Measurements from ENCODE around the gene PLD3.
A peak's percentile ranks its signal among the peaks of the same experiment; 100 is the strongest.

The PLD3 gene

DNA sequence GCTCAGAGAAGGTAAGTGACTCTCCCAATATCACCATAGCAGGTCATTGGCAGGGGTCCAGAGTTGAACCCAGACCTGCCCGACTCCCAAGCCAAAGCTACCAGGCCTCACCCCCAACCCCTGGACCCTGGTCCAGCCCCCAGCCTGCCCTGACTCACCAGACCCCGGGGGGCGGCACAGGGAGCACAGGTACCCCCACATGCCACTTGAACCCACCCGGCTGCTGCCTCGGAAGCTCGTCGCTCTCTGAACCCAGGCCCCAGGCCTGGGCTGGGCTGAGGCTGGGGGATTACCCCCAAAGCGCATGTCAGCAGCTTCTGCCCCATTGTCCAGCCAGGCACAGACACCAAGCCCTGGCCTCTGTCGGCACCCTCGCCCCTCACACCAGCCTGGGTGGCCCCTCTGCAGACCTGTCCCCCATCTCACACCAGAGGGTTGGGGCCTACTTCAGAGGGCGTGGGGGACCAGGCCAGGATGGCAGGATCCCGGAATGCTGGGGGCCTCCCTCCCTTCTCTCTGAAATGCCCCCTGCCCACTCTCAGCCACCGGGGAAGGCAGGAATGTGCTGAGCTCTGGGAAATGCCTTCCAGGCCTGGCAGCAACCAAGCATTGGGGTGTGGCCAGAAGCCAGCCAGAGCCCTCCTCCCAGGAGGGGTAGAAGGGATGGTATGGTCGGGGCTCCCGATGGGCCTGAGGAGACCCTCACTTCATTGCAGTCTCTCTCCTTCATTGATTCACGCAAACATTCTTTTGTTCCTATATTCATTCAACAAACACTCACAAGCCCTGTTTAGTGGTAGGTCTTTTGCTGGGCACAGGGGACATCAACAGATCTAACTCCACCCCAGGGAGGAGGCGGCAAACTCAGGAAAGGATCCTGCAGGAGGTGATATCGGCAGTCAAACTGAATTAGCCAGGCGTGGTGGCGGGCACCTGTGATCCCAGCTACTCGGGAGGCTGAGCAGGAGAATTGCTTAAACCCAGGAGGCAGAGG lies 66.3 kb downstream of the PLD3 start:
- peak; percentile 43 for DNase-seq

DNA sequence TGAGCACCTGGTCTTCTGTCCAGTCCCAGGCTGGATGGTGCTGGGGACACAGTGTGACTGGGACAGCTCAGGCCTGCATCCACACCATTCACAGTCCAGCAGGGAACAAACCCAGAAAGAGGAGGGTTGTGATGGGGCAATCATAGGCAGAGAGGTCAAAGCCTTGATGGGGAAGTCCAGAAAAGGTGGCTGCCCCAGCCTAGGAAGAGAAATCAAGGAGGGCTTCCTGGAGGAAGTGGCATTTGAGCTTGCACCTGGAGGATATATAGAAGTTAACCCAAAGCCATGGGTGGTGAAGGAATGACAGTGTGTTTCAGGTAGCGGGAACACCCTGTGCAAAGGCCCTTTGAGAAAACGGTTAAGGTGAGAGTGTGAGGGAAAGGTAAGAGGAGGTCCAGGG lies 67.3 kb downstream of the PLD3 start:
- DNase-seq: no peak

DNA sequence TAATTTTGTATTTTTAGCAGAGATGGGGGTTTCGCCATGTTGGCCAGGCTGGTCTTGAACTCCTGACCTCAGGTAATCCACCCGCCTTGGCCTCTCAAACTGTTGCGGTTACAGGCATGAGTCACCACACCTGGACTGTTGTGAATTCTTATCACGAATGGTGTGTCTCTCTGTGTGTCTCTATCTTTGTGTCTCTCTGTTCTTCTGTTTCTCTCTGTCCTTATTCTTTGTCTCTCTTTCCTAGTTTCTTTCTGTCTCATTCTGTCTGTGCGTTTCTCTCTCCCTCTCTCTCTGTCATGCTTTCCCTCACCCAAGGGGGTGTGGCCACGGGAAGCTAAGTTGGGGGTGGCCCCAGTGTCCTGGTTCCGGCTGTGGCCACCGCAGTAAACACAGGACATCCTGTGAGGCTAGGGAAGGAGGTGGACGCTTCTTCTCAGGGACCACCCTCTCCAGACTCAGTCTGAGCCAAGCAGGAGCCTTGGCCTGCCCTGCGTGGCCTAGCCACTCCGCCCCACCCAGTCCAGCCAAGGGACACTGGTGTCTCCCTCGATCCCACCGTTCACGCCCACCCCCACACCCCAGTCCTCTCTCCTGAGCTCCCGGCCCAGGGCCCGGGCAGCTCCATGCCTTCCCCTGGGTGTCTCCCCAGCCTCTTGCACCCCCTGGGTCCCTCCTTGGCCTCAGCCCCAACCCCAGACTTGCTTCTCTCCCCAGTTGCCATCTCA lies 68.6 kb downstream of the PLD3 start:
- peak; percentile 77 for DNase-seq

DNA sequence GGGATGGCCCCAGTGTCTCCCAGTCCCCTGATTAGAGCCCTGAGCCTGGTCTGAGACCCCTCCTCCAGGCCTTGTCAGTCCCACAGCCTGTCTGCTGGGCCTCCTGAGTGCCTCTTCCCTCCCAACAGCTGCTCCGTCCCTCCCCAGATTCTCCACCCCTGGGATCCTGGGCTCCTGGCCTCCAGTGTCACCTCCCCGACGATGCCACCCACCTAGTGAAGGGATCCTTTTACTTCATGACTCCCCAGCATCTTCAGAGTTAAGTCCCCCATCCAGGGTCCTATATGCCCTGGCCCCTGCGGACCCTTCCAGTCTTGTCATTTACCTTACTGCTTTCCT lies 69.1 kb downstream of the PLD3 start:
- peak; percentile 29 for DNase-seq

DNA sequence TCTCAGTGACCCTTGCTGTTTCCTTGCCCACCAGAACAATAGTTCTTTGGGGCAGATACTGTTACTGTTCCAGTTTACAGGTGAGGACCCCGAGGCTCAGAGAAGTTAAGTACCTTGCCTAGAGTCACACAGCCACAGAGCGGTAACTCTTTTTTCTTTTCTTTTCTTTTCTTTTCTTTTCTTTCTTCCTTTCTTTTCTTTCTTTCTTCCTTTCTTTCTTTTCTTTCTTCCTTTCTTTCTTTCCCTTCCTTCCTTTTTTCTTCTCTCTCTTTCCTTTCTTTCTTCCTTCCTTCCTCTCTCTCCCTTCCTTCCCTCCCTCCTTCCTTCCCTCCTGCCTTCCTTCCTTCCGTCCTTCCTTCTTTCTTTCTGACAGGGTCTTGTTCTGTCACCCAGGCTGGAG lies 69.5 kb downstream of the PLD3 start:
- DNase-seq: no peak

DNA sequence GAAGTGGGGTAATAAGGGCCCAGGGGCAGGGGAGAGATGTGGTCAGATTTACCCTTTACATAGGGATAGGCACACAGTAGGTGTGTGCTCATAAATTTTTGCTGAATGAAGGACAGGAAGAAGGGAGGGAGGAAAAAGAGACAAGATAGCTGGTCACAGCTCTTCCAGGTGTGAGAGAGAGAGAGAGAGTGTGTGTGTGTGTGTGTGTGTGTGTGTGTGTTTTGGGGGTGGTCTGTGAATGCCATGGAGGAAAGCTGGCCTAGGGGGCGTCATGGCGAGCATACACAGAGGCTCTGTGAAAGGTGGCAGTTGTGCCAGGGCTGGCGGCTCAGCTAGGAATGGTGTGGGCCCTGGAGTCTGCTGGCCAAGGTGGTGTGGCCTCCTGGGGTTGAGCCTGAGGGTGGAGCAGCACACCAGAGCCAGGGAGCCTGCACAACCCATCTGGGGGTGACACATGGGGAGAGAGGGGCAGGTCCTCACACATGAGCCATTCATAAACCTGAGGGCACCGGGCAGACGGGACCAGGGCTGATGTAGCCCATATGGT lies 70.6 kb downstream of the PLD3 start:
- peak; percentile 29 for DNase-seq

DNA sequence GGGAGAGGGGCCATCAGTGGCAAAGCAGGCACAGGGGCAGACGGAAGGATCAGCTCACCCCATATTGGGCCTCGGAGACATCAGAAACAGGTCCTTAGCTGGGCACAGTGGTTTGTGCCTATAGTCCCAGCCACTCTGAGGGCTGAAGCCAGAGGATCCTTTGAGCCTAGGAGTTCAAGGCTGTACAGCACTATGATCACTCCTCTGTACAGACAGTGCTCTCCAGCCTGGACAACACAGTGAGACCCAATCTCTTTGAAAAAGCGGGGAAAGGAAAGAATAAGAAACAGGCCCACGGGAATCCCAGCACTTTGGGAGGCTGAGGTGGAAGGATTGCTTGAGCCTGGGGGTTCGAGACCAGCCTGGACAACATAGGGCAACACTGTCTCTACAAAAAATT lies 71.3 kb downstream of the PLD3 start:
- no peak for DNase-seq

DNA sequence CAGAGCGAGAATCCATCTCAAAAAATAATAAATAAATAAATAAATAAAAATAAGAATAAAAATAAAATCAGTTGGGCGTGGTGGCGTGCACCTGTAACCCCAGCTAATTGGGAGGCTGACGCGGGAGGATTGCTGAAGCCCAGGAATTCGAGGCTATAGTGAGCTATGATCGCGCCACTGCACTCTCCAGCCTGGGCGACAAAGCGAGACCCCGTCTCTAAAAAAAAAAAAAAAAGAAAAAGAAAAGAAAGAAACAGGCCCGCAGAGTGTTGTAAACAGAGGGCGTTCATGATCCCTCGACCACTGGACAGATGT lies 71.9 kb downstream of the PLD3 start:
- DNase-seq: no peak

DNA sequence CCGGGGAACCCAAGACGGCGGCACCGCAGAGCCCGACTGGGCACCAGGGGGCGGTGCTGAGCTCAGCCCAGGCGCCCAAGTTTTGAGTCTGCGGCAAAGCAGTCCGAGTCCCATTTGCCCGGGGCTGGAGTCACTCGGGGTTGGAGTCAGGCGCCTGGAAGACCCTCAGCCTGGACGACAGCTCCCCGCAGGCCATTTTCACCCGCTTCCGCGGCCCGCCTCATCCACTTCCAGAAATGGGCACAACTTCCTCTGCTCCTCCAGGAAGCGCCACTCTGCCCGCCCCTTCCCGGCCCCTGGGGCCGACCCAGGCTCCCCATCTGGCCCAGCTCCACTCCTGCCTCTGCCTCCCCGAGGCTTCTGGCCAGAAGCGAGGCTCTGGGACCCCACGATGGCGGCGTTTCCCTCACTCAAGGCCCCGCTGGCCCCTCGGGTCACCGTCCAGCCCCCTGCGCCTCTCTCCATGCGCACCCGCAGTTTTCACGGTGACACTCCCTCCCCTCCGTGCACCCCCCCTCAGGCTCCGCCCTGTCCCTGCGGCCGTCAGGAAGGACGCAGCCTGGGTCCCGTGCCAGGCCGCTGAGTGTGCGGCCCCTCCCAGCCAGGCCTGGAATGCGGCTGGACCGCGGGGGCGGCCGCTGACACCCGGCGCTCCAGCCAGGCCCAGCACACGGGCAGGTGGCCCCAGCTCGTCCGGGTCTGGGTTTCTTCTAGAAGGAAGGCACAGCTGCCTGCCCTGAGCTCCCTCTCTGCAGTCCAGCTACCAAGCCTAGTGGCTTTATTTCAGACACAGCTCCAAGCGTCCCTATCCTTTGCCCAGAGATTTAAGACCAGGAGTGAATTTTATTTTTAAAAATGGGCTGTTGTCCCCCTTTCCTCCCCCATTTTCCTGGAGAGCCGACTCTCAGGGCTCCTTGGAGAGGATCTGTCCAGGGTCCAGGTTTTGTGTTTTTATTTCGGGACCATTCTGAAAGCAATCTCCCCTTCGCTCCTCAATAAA lies 72.6 kb downstream of the PLD3 start:
- DNase-seq: peak; percentile 95

DNA sequence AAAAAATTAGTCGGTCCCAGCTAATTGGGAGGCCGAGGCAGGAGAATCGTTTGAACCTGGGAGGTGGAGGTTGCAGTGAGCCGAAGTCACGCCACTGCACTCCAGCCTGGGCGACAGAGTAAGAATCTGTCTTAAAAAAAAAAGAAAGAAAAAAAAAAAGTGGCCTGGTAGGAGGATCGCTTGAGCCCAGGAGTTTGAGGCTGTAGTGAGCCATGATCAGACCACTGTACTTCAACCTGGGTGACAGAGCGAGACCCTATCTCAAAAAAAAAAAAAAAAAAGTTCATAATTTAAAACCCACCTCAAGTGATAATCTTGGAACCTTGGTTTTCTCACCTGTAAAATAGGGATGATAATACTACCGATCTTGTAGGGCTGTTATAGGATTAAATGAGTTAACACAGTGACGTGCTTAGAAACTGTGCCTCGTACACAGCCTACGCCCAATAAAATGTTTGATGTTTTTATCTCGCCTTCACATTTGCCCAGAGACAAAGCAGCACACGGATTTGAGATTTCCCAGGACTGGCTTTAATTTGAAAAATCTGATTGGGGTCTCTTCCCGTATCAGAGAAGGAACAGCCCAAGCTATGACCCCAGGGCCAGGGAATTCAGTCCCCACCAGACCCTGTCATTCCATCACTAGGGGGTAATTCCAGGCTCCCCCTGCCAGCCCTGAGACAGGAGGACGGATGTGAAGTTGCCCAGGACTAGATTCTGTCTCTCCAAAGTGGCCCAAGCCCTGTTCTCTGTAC lies 73.7 kb downstream of the PLD3 start:
- DNase-seq: no peak

DNA sequence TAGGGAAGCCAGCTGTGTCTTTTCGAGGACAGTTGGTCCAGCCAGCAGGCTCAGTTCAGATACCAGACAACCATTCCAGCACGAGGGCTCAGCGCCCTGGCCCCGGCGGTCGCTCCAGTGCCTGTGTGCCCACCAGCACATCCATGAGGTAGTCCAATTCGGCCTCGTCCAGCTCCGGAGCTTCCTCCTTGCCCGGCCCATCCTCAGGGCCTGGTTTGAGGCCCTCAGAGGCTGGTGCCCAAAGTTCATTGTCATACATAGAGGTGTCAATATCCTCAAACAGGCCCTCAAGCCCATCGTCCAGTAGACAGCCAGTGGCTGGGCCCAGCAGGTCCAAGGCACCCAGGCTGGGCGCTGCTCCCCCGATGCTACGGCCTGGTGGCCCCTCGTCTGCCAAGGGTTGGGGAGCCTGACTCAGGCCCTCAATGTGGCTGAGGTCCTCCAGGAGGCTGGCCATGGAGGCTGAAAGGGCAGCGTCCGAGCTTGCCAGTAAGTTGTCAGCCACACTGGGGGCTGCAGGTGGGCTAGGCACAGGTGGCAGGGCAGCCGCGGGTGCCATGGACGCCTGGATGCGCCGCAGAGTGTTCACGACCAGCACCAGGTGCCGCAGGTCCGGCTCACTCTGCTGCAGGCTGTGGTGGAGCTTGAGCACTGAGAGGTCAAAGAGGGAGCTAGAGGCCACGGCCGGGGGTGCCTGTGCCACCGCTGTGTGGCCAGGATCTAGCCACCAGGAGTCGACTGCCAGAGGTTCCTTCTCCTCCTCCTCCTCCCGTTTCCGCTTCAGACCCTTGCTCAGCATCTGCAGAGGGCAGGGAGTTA lies 74.5 kb downstream of the PLD3 start:
- no peak for DNase-seq

DNA sequence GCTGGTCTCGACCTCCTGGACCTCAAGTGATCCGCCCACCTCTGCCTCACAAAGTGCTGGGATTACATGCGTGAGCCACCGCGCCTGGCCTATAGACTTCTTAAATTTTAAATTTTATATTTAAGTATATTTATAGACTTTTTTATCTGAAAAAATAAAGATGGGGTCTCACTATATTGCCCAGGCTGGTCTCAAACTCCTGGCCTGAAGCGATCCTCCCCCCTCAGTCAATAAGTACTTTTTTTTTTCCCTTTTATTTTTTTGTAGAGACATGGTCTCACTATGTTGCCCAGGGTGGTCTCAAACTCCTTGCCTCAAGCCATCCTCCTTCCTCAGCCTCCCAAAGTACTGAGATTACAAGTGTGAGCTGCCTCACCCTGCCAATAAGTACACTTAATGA lies 75.4 kb downstream of the PLD3 start:
- no peak for DNase-seq

DNA sequence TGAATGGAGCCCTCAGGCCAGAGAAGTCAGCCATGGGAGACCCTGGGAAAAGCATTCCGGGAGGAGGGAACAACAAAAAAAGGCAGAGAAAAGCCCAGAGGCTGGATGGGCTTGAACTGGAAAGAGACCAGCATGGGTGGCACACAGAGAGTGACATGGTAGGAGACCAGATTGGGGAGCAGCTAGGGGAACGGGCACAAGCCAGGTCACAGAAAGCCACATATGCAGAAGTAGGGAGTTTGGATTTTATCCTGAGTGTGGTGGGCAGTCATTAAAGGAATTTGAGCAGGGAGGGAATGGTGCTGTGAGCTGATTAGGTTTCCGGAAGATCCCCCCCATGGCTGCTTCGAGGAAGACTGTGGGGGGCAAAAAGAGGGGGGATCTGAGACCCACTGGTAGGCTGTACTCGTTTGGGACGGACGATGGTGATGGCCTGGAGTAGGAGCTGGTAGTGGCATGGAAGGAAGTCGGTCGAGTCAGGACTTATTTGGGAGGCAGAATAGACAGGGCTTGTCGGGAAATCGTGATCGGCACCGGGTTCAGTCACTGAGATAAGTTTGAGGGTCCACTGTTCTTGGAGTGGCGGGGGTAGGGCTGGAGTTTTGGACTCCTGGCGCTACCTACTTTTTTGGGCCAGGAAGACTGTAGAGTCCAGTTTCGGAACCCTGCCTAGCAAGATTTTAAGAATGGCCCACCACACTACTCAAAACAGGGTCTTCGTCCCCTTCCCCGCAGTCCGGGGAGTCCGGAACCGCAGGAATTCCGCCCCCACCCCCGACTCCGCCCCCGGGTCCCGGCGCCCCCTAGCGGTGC lies 76.3 kb downstream of the PLD3 start:
- no peak for DNase-seq

DNA sequence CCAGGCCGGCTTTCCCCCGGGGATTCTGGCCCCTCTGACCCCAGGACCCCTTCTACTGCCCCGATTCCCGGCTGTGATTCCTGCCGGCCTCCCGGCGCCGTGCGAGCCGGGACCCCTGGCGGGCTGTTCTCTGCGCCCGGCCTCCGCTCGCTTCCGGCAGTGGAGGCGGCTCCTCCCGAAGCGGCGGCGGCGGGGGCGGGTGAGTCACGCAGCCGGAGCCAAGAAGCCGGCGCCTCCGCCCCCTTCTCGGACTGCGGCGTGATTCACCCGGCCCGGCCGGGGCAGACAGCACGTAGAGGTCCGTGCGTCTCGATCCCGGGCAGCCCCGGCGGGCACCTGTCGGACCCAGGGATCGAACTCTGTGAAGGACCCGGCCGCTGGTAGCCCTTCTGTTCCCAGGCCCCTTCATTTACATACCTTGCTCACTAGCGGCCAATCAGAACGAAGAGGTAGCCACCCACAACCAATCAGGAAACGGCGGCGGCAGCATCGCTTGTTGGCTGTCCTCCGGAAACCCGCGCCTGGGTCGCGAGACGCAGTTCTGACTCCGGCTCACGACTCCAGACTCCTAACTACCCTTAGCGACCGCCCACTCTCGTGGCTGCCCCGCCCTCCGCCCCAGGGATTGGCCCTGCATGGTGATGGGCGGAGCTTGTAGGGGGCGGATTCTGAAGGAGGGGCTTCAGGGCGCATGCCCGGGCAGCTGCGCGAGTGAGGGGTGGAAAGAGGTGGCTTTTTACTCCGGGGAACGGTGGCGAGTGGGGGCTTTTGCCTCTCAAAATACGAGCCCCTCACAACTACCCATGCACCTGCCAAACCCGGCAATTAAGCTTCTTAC lies 77.2 kb downstream of the PLD3 start, which contains the start of gene SERTAD1:
Gene SERTAD1, minus strand, starts transcription at position 543 of the 838 bp plus-strand sequence. CDS start 2,446 bp downstream, outside the sequence.
- peak; percentile 100 for DNase-seq

All from left hindlimb (tissue), 1 donor.